Activated CD4-positive, alpha-beta T cell treated with anti-CD3 and anti-CD28 coated beads, Interleukin-2, Interleukin-4, amounts not matched to agents 100 ng/mL and 50 ng/mL, durations not matched to agents 16 hours and 8 hours (primary cell): Measurements from ENCODE around the gene SPIN1.

Experiments used
- DNase-seq: peaks from one replicate; pipeline ENCODE4 v3.0.0-alpha.2; 2020; ENCODE audit warnings: low spot score

SPIN1 gene

GRCh38 chr9:88498880-88499279 is 110.6 kb downstream of the SPIN1 start:
- DNase-seq = no peak

- no peak for DNase-seq
Observed at GRCh38 chr9:88501086-88501485, 112.8 kb downstream of the SPIN1 start.

- DNase-seq = no peak
Observed at GRCh38 chr9:88502552-88503034, 114.3 kb downstream of the SPIN1 start.

- DNase-seq = no peak
Observed at GRCh38 chr9:88503081-88503844, 115.0 kb downstream of the SPIN1 start.

GRCh38 chr9:88503845-88504764 is 115.9 kb downstream of the SPIN1 start:
- no peak for DNase-seq

- DNase-seq = no peak
Observed at GRCh38 chr9:88508326-88508725, 120.1 kb downstream of the SPIN1 start.

GRCh38 chr9:88511906-88512305 is 123.7 kb downstream of the SPIN1 start:
- no peak for DNase-seq

- DNase-seq = no peak
Observed at GRCh38 chr9:88514247-88514646, 126.0 kb downstream of the SPIN1 start.

- no peak for DNase-seq
Observed at GRCh38 chr9:88521308-88521707, 133.1 kb downstream of the SPIN1 start.

- DNase-seq = no peak
Observed at GRCh38 chr9:88522360-88522759, 134.1 kb downstream of the SPIN1 start.

- no peak for DNase-seq
Observed at GRCh38 chr9:88523056-88523455, 134.8 kb downstream of the SPIN1 start.

GRCh38 chr9:88524911-88525310 is 136.7 kb downstream of the SPIN1 start:
- DNase-seq = no peak

- DNase-seq = no peak
Observed at GRCh38 chr9:88527618-88528017, 139.4 kb downstream of the SPIN1 start.
